IPS-18a (cell line): ENCODE results near the gene PRPS1L1.

ENCODE experiments used
- H3K27ac ChIP-seq: one replicate; pipeline ENCODE4 v1.5.1; 2013; ENCODE audit warnings: low read length
- H3K27me3 ChIP-seq: one replicate; pipeline ENCODE4 v1.6.1; 2013; ENCODE audit warnings: mild to moderate bottlenecking, low read length; ENCODE audit not compliant: control insufficient read depth, insufficient read depth
- H3K36me3 ChIP-seq: one replicate; pipeline ENCODE4 v1.6.1; 2013; ENCODE audit warnings: low read depth, low read length; ENCODE audit not compliant: control insufficient read depth
- H3K4me1 ChIP-seq: one replicate; pipeline ENCODE4 v1.6.1; 2013; ENCODE audit warnings: low read depth, low read length; ENCODE audit not compliant: control insufficient read depth
- H3K4me3 ChIP-seq: one replicate; pipeline ENCODE4 v1.5.1; 2013; ENCODE audit warnings: low read length
- H3K9ac ChIP-seq: one replicate; pipeline ENCODE4 v1.6.1; 2013; ENCODE audit warnings: mild to moderate bottlenecking, low read length, moderate library complexity
- H3K9me3 ChIP-seq: one replicate; pipeline ENCODE4 v1.6.1; 2013; ENCODE audit warnings: low read depth, low read length; ENCODE audit not compliant: control insufficient read depth

PRPS1L1 gene

DNA sequence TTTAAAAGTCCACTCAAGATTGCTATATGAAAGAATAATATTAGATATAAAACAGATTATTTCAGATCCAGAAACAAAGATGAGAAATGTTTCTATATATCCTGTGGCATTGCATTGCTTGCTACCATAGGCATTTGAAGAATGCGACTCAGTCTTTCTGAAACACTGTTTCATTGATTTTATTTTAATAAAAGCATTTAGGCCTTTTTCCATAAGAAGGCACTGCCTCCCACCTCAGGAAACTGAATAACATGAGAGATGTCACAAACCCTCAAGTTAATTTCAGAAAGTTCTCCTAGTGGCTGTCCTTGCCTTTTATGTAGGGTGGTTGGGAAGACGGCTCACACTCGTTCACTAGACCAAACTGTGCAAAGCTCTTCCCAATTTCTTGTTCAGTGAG lies 23.3 kb downstream of the PRPS1L1 start:
- Histone ChIP-seq H3K4me1 (peaks cover 13% of the 10 kb centered on the region), H3K36me3 (no peaks in the 10 kb centered on the region), H3K4me3 (no peak overlapping the region), H3K9me3 (no peaks in the 10 kb centered on the region), H3K27me3 (no peaks in the 10 kb centered on the region), H3K27ac (no peak overlapping the region), H3K9ac (no peak overlapping the region)

- H3K9ac ChIP-seq = no peak overlapping the region
- H3K27me3 ChIP-seq = no peaks in the 10 kb centered on the region
- H3K27ac ChIP-seq = no peak overlapping the region
- peaks cover 13% of the 10 kb centered on the region for H3K4me1 ChIP-seq
- no peak overlapping the region for H3K4me3 ChIP-seq
- H3K9me3 ChIP-seq = peaks cover 6% of the 10 kb centered on the region
- no peaks in the 10 kb centered on the region for H3K36me3 ChIP-seq
Observed at GRCh38 chr7:18003286-18003994, 24.2 kb downstream of the PRPS1L1 start.

GRCh38 chr7:17998692-17999091 lies 29.0 kb downstream of the PRPS1L1 start:
- Histone ChIP-seq H3K36me3 (no peaks in the 10 kb centered on the region), H3K4me3 (no peak overlapping the region), H3K4me1 (peaks cover 5% of the 10 kb centered on the region), H3K9me3 (peaks cover 7% of the 10 kb centered on the region), H3K9ac (no peak overlapping the region), H3K27ac (no peak overlapping the region), H3K27me3 (no peaks in the 10 kb centered on the region)

DNA sequence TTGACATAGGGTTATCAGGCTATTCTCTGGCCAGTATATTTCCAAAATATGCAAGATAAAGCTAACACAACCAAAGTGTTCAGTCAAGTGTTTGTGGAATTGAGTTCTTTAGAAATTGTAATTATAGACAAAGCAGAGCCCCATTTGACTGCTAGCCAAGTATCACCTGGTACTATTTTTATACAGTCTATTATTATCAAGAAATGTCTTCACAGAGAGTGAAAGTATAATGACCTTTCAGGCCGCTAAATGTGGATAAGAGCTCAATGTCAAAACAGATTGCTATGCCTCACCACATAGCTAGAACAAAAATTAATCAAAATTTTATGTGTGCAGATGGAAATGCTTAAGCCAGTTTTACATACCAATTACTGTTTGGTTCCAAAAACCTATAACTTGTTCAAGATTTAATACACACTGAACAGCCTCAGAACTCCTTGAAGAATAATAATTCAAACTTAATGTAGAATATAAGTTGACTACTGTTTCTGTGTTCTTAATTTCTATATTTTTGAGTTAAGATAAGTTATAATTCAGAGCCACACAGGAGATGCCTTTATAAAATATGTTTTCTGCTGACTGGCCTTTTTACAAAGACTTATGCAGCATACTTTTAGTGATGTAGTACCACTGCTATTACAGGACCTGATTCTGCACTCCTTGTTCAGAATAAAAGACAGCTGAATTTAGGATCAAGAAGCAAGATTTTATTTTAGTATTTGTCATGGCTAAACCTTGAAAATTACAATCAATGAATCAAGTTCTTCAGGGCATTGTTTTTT lies 31.0 kb downstream of the PRPS1L1 start:
- Histone ChIP-seq H3K9me3 (peaks cover 7% of the 10 kb centered on the region), H3K4me3 (no peak overlapping the region), H3K27ac (no peak overlapping the region), H3K9ac (no peak overlapping the region), H3K27me3 (no peaks in the 10 kb centered on the region), H3K4me1 (no peaks in the 10 kb centered on the region), H3K36me3 (no peaks in the 10 kb centered on the region)

DNA sequence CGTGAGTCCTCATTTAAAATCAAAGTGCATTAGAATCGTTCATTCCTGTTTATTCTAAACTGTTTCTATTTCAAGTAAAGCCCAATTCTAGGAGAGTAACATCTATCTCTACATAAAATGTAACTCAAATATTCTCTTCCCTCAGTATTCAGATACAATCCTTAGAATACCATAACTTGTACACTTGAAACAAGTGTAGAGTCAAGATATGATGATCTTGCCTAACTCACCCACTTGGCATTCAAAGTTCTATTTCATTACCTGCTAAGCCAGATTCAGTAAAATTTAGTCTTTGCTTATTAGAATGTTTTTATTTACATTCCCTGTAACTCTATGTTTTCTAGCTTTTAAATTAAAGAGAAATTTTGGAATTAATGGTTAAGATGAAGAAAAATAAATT lies 31.6 kb downstream of the PRPS1L1 start:
- no peak overlapping the region for H3K4me3 ChIP-seq
- no peak overlapping the region for H3K9ac ChIP-seq
- H3K4me1 ChIP-seq = no peaks in the 10 kb centered on the region
- no peak overlapping the region for H3K27ac ChIP-seq
- no peaks in the 10 kb centered on the region for H3K27me3 ChIP-seq
- H3K9me3 ChIP-seq = peaks cover 7% of the 10 kb centered on the region
- H3K36me3 ChIP-seq = no peaks in the 10 kb centered on the region

DNA sequence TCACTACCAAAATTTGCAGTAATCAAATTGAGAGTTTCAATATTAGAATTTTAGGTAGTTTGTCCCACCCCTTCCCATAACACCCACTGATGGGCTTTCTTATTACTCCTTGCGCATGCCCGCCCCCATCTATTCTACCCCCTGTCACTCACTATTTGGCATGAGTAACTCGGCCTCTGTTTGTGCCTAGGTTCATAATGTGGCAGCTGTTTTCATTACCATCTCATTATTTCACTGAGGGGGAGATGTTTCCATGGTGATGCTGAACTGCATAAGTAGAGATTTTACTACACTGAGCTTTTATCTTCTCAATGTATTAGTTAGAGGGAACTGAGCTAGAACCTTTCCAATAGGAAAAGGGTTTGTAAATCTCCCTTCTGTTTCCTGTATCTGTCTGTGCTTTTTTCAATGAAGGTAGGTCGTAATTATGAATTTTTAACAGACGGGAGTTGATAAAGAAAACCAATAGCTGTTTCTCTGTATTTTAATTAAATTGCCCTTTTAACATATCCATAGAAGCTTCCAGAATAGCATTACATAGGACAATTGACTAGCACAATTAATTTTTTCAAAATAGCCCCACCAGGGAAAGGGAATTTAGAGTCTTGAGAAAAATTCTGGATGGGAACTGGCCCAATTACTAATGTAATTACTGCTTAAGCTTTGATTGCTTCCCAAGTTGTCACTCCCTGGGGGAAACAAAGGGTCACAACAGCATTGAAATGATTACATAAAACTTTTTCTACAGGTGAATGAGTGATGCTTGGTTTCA lies 33.4 kb downstream of the PRPS1L1 start:
- Histone ChIP-seq H3K9me3 (peaks cover 7% of the 10 kb centered on the region), H3K27me3 (no peaks in the 10 kb centered on the region), H3K4me1 (no peaks in the 10 kb centered on the region), H3K9ac (no peak overlapping the region), H3K4me3 (no peak overlapping the region), H3K36me3 (no peaks in the 10 kb centered on the region), H3K27ac (no peak overlapping the region)

DNA sequence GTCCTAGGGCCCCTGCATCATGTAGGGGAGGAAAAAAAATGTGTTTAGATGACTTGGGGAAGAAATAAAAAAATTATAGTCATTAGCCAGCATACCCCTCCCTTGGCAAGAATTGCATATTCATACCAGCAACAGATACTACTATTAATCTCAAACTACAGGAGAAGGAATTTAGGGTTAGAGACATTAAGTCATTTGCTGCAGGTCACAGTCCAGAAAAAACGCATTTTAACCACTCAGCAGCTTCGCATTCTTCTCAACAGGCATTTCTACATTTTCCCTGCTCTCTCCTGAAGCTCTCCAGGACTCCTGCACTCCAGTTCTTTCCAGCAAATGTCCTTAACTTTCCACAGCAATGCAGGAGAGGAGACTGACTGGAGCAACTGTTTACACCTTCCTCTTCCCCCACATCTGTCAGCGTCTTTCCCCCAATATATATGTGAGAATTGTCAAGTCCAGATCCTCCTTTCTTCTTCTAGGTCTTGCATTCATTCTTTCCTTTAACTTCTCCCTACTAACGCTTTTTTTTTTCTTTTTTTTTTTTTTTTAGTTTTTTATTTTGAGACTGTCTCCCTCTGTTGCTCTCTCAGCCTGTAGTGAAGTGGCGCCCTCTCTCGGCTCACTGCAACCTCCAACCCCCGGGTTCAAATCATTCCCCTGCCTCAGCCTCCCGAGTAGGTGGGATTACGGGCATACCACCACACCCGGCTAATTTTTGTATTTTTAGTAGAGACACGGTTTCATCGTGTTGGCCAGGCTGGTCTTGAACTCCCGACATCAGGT lies 35.6 kb downstream of the PRPS1L1 start:
- Histone ChIP-seq H3K4me1 (no peaks in the 10 kb centered on the region), H3K4me3 (no peak overlapping the region), H3K9ac (no peak overlapping the region), H3K27me3 (no peaks in the 10 kb centered on the region), H3K36me3 (no peaks in the 10 kb centered on the region), H3K9me3 (no peaks in the 10 kb centered on the region), H3K27ac (no peak overlapping the region)

- Histone ChIP-seq H3K27me3 (no peaks in the 10 kb centered on the region), H3K4me1 (no peaks in the 10 kb centered on the region), H3K36me3 (no peaks in the 10 kb centered on the region), H3K4me3 (no peak overlapping the region), H3K27ac (no peak overlapping the region), H3K9me3 (no peaks in the 10 kb centered on the region), H3K9ac (no peak overlapping the region)
Observed at GRCh38 chr7:17990761-17991160, 36.9 kb downstream of the PRPS1L1 start.

DNA sequence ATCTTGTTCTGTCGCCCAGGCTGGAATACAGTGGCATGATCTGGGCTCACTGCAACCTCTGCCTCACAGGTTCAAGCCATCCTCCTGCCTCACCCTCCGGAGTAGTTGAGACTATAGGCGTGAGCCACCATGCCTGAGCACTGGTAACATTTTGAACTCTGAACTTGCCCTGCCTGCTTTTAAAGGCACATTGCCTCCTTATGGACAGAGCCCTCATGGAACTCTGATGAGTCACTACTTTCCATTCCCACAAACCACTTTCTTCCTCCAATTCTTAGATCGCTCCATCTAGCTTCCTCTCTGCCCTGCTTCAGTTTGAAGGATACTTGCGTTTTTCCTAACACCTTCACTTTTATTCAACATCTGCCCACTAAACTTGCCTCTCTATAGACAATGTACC lies 38.1 kb downstream of the PRPS1L1 start:
- Histone ChIP-seq H3K9me3 (no peaks in the 10 kb centered on the region), H3K4me1 (no peaks in the 10 kb centered on the region), H3K36me3 (no peaks in the 10 kb centered on the region), H3K4me3 (no peak overlapping the region), H3K27ac (no peak overlapping the region), H3K27me3 (no peaks in the 10 kb centered on the region), H3K9ac (no peak overlapping the region)

DNA sequence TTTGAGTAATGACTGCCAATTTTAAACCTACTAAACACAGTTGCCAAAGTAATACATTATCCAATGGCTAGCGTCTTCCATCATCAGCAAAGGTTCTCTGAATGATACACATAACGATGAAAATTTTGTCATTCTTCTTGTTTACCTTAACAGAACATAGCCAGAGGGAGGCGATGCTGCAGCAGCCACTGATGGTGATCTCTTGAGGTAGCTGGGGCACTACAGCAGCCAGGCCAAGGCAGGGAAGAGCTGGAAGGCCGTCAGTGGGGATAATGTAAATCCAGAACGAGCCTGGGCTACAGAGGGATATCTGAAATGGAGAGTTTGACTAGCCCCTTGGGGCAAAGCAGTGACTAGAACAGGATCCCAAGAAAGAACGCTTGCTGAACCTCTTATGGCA lies 38.8 kb downstream of the PRPS1L1 start:
- H3K9me3 ChIP-seq = no peaks in the 10 kb centered on the region
- no peak overlapping the region for H3K27ac ChIP-seq
- no peaks in the 10 kb centered on the region for H3K4me1 ChIP-seq
- H3K36me3 ChIP-seq = no peaks in the 10 kb centered on the region
- H3K4me3 ChIP-seq = no peak overlapping the region
- no peaks in the 10 kb centered on the region for H3K27me3 ChIP-seq
- no peak overlapping the region for H3K9ac ChIP-seq

DNA sequence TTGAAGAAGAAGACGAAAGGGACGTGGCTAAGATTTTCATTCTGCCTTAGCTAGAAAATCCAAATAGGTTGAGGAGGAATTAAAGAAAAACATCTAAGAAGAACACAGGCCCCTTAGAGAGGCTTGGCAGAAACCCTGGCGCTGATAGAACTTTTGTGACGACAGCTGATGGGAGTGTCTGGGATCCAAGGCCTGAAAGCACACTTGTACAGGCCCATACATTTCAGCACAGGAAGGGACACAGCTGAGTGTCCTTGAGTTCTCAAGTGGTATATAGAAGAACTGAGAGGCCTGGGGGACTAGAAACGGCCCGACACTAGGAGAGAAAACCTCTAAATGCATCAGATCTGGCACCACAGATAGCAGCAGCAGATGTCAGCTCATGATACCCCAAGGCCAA lies 39.5 kb downstream of the PRPS1L1 start:
- no peak overlapping the region for H3K9ac ChIP-seq
- H3K9me3 ChIP-seq = no peaks in the 10 kb centered on the region
- H3K36me3 ChIP-seq = no peaks in the 10 kb centered on the region
- no peaks in the 10 kb centered on the region for H3K27me3 ChIP-seq
- no peak overlapping the region for H3K27ac ChIP-seq
- no peak overlapping the region for H3K4me3 ChIP-seq
- H3K4me1 ChIP-seq = no peaks in the 10 kb centered on the region
